Muscle of arm (tissue), 12 donors: Measurements from ENCODE around the gene ANO2. TPM values are rescaled to one million over a fixed set of nuclear protein-coding genes. Genes with fewer than 3 reads are reported as not detected.

Source experiments
- DNase-seq: peaks from one replicate; pipeline ENCODE4 v3.0.0-alpha.2; 2013
- polyA plus RNA-seq, 12 donors: library from polyadenylated mRNA; unstranded; fragments of 120-200 nt; gene quantifications; one replicate each; pipeline ENCODE4 v1.2.1, GENCODE V29; 2013; ENCODE audit not compliant: insufficient read length in 12 of 12

The ANO2 gene
- polyA plus RNA-seq, 12 donors: 2.6 to 5.3 (median 4.5) TPM; not detected in 2

DNA sequence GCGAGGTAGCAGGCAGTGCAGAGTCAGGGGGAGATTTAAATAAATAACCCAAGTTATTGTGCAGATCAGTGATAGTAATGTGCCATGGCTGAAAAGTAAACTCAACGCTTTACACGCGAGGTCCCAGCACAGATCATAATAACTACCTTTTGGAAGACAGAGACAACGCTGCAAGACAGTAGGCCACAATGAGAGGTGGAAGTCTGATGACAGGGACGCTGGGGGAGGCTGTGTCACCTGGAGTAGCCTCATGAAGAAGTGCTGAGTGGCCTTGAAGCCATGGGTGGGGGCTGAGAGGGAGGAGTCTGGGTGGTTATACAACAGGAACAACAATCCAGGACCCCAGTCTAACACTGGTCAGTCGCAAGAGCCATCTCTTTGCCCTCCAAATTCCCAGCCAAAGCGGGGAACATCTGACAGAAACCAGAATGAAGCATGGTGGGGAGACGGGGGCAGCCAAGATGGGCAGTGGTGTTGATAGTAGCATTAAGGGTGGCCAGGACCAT is 28.2 kb downstream of the ANO2 start:
- DNase-seq: no peak

- no peak for DNase-seq
Observed at GRCh38 chr12:5915511-5915910, 29.5 kb downstream of the ANO2 start.

GRCh38 chr12:5914387-5915149 is 30.5 kb downstream of the ANO2 start:
- no peak for DNase-seq

DNA sequence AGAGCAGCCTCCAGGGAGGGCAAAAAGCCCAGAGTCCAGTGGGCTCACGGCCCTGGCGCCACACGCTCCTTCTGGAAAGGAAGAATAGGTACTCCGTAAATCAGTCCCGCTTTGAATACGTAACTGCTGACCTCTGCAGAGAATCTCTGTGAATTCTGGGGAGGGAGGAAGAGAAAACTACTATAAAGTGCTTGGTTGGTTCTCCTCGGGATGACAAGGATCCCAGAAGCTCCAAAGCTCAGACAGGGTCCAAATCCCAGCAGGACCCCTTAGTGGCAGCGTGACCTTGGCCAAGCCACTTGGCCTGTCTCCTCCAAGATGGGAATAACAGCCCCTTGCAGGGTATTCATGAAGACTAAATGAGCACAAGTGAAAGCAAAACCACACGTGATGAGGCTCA is 31.7 kb downstream of the ANO2 start:
- no peak for DNase-seq

GRCh38 chr12:5912437-5913334 is 32.4 kb downstream of the ANO2 start:
- DNase-seq: no peak

- DNase-seq: no peak
Observed at GRCh38 chr12:5912011-5912410, 33.0 kb downstream of the ANO2 start.

DNA sequence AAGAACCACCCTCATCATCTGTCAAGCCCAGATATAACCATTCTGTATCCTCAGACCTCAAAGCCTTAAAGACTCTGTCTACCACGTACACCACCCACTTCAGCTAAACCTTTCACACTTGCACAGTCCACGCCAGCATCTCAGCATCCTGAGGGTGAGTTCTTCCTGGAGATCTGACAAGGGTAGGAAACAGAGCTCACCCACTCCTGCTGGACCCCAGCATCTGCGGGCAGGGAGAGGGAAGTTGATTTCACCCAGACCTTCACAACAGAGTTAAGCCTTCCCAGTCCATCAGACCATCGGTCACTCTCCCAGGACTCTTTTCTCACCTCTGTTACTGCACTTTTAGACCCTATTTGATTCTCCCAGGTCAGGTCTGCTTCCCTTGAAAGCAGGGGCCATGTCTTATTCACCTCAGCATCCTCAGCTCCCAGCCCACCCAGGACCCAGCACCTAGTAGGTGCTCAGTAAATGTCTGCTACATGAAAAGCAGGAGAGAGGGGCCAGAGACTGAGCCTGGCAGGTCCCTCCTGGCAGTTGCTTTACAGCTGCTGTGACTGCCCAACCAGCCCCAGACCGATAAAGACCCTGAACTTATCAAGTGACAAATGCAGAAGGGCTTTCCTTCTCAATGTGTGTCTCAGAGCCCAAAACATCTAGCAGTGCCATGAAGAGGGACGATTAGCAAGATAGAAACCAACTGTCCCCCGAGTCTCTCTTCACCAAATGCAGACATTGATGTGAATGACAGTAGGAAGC is 34.1 kb downstream of the ANO2 start:
- no peak for DNase-seq

DNA sequence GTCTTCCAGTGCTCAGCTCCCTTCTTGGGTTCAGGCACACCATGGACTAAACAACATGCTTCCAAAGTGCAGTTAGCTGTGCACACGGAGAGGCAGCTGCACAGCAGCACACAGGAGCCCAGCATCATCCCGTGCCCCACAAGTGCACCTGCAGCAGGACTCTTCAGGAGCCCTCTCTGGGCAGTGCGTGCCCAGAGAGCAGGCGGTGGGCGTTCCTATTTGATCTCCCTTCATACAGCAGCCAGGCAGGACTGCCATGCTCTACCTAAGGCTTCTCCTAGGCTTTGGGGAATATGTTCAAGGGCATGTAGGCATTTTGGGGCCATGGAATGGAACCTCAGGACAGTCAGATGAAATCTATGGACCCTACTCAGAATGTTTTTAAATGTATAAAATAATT is 35.5 kb downstream of the ANO2 start:
- DNase-seq: no peak

GRCh38 chr12:5908251-5908650 is 36.8 kb downstream of the ANO2 start:
- no peak for DNase-seq

GRCh38 chr12:5907807-5908206 is 37.3 kb downstream of the ANO2 start:
- no peak for DNase-seq

DNA sequence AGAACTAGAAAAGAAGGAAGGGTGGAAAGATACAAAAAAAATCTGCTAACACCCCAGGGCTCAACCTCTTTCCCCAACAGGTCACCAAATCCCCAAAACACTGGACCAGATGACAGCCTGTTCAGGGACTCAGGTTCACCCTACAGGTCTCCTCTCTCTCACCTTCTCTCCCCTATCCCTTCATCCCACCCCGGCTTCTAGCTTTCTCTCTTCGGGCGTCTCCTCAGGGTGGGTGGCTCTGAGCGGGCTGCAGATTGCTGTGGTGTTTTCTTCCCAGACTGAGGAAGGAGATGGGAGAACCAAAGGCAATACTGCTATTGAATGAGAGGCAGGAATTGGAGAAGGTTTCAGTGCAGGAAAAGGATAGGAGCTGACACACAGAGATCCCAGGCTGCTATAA is 39.3 kb downstream of the ANO2 start:
- no peak for DNase-seq

DNA sequence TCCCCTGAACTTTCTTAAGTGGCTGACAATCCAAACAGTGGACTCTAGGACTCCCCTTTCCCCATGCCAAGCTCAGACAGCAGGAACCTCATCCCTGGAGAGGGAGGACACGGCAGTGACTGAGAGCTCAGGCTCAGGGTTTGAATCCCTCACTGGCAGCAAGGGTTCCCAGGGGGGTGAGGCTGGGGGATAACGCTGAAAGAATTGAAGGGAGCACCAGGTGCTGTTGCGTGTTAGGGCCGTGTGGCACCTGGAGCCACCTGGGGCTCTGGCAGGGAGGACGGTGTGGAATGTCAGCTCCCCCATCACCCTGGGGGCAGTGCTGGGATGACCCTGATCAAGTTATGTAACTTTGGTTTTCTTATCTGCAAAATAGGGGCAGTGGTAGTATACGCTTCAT is 40.1 kb downstream of the ANO2 start:
- DNase-seq: no peak

GRCh38 chr12:5904441-5904840 is 40.6 kb downstream of the ANO2 start:
- DNase-seq: no peak

DNA sequence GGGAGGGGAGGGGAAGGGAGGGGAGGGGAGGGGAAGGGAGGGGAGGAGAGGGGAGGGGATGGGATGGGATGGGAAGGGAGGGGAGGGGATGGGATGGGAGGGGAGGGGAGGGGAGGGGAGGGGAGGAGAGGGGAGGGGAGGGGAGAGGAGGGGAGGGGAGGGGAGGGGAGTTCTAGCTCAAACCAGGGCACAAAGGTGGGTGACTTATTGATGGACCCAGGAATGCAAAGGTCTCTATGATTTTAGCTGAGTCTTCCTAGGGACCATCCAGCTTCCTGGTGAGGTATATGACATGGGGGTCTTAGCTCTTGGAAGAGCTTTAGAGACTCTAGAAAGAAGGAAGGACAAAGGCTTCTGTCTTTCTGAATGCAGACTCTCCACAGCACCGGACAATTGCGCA is 42.3 kb downstream of the ANO2 start:
- no peak for DNase-seq

GRCh38 chr12:5901416-5901815 is 43.6 kb downstream of the ANO2 start:
- DNase-seq: no peak

DNA sequence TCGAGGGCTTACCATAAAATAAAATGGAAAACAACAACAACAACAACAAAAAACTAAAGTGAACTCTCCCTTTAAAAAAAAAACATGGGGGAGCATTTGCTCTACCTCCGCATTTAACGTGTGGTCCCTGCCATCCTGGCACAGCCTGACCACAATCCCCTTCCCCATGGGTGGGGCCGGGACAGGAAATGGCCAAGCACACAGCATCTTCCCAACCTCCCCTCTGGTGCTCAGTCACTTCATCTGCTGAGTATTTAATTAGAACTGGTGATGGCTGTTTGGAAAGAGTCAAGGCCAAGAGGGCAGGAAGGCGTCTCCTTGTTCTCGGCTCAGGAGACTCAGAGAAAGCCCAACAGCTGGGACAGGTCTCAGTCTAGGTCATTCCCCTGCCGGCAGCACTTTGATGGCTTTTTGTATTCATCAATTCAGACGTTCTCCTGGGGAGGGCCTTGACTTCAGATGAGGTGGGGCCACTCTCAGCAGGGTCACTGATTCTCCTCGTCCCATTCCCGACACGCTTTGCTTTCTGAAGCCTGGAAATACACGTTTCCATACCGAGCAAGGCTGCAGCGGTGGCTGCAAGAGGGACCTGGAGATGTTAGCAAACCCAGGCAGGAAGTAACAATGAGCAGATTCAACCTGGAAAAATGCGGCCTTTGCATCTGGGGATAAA is 44.4 kb downstream of the ANO2 start:
- DNase-seq: no peak

- DNase-seq: no peak
Observed at GRCh38 chr12:5900076-5900475, 45.0 kb downstream of the ANO2 start.

GRCh38 chr12:5899675-5900074 is 45.4 kb downstream of the ANO2 start:
- no peak for DNase-seq

GRCh38 chr12:5898874-5899273 is 46.2 kb downstream of the ANO2 start:
- DNase-seq: no peak

DNA sequence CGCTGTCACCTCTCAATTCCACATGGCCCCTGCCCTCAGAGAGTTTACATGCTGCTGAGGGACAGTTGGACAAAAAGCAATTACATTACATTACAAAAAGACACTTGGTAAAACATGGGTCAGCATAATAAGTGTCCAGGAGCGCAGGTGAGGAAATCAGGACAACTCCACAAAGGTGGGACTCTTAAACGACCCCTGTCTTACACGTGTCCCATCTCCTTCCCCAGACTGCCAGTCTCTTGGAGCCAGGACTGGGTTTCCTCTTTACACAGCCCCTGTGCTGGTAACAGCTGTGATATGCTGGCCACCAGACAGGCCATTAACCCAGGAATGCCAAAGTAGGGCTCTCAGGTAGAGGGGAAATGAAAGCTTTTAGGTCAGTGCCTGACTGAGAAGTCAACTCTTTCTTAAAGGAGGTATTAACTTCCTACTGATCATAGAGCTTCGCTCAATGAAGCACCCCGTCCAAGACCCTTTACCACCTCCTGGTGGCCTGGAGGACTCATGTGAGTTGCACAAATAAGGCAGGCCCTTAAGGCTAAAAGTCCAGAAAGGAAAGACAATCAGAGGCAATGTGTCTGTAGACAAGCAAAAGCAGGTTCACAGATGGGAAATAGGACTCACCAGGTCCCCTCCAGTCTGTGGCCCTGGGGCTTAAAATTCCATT is 55.5 kb downstream of the ANO2 start:
- no peak for DNase-seq

DNA sequence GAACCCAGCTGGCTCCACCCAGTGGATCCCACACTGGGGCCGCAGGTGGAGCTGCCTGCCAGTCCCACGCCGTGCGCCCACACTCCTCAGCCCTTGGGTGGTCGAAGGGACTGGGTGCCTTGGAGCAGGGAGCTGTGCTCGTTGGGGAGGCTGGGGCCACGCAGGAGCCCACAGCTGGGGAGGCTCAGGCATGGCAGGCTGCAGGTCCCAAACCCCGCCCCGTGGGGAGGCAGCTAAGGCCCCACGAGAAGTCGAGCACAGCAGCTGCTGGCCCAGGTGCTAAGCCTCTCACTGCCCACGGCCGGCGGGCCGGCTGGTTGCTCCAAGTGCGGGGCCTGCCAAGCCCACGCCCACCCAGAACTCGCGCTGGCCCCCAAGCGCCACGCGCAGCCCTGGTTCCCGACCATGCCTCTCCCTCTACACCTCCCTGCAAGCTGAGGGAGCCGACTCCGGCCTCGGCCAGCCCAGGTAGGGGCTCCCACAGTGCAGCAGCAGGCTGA is 56.2 kb downstream of the ANO2 start:
- no peak for DNase-seq
